ENCODE results near the gene ACKR2. TPM values are rescaled to one million over a fixed set of nuclear protein-coding genes. Genes with fewer than 3 reads are reported as not detected.

Gene ACKR2
- total and polyA plus RNA-seq, 2 of the 13 experiments (the other 11 are each of a cell fraction or from before 2014, with no cell fraction given) = 1.1 to 1.9 TPM

GRCh38 chr3:42829083-42829627 lies 19.9 kb downstream of the ACKR2 start (continued):
- no peak; the same call in 1 of the 2 replicates for TF ChIP-seq STAG1 (CRISPR knock-in tag; IDR thresholded peaks at IDR 0.05)
- TF ChIP-seq CREB1 (IDR thresholded peaks at IDR 0.05) = peak; percentile 51
- peak; percentile 56 for TF ChIP-seq CREB1 (CRISPR knock-in tag; IDR thresholded peaks at IDR 0.05)
- no peak for TF ChIP-seq ZNF558 (CRISPR knock-in tag; IDR thresholded peaks at IDR 0.05; ENCODE audit: borderline replicate concordance)
- TF ChIP-seq, protein P1, sequence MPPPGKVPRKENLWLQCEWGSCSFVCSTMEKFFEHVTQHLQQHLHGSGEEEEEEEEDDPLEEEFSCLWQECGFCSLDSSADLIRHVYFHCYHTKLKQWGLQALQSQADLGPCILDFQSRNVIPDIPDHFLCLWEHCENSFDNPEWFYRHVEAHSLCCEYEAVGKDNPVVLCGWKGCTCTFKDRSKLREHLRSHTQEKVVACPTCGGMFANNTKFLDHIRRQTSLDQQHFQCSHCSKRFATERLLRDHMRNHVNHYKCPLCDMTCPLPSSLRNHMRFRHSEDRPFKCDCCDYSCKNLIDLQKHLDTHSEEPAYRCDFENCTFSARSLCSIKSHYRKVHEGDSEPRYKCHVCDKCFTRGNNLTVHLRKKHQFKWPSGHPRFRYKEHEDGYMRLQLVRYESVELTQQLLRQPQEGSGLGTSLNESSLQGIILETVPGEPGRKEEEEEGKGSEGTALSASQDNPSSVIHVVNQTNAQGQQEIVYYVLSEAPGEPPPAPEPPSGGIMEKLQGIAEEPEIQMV (CRISPR knock-in tag; IDR thresholded peaks at IDR 0.05; ENCODE audit: low read depth) = no peak
- no peak for TF ChIP-seq DNMT1 (CRISPR knock-in tag; IDR thresholded peaks at IDR 0.05)
- TF ChIP-seq, protein P2, sequence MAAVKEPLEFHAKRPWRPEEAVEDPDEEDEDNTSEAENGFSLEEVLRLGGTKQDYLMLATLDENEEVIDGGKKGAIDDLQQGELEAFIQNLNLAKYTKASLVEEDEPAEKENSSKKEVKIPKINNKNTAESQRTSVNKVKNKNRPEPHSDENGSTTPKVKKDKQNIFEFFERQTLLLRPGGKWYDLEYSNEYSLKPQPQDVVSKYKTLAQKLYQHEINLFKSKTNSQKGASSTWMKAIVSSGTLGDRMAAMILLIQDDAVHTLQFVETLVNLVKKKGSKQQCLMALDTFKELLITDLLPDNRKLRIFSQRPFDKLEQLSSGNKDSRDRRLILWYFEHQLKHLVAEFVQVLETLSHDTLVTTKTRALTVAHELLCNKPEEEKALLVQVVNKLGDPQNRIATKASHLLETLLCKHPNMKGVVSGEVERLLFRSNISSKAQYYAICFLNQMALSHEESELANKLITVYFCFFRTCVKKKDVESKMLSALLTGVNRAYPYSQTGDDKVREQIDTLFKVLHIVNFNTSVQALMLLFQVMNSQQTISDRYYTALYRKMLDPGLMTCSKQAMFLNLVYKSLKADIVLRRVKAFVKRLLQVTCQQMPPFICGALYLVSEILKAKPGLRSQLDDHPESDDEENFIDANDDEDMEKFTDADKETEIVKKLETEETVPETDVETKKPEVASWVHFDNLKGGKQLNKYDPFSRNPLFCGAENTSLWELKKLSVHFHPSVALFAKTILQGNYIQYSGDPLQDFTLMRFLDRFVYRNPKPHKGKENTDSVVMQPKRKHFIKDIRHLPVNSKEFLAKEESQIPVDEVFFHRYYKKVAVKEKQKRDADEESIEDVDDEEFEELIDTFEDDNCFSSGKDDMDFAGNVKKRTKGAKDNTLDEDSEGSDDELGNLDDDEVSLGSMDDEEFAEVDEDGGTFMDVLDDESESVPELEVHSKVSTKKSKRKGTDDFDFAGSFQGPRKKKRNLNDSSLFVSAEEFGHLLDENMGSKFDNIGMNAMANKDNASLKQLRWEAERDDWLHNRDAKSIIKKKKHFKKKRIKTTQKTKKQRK (IDR thresholded peaks at IDR 0.05; ENCODE audit: low read length) = no peak
